ENCODE measurements around the gene AGPAT2.

The AGPAT2 gene

GRCh38 chr9:136629879-136630661 is 57.2 kb downstream of the AGPAT2 start:
- no peak overlapping the region for H3K4me3 ChIP-seq (ENCODE audit: low read depth in 1 of 5, low read length in 5 of 5)
- H3K27ac ChIP-seq (ENCODE audit: low read depth, low read length) = no peak overlapping the region
- H3K36me3 ChIP-seq (ENCODE audit: control insufficient read depth in 5 of 5, insufficient read depth in 5 of 5, low read length in 5 of 5) = no peaks in the 10 kb centered on the region
- peaks cover 13 to 39% (median 33%) of the 10 kb centered on the region in 5 donors for H3K4me1 ChIP-seq (ENCODE audit: control insufficient read depth in 5 of 5, insufficient read depth in 5 of 5, low read length in 5 of 5)
- H3K9ac ChIP-seq (ENCODE audit: low read length in 5 of 5) = peak overlapping the region in 1 of 5 donors; percentile 5
- H3K27me3 ChIP-seq (ENCODE audit: control insufficient read depth in 5 of 5, insufficient read depth in 4 of 5, low read length in 5 of 5) = no peaks in the 10 kb centered on the region
- H3K9me3 ChIP-seq (ENCODE audit: control insufficient read depth in 5 of 5, low read length in 5 of 5) = no peaks in the 10 kb centered on the region

- no peak overlapping the region for H3K27ac ChIP-seq (ENCODE audit: low read depth, low read length)
- H3K27me3 ChIP-seq (ENCODE audit: control insufficient read depth in 5 of 5, insufficient read depth in 4 of 5, low read length in 5 of 5) = no peaks in the 10 kb centered on the region
- no peak overlapping the region for H3K4me3 ChIP-seq (ENCODE audit: low read depth in 1 of 5, low read length in 5 of 5)
- no peak overlapping the region for H3K9ac ChIP-seq (ENCODE audit: low read length in 5 of 5)
- peaks cover 17 to 48% (median 41%) of the 10 kb centered on the region in 5 donors for H3K4me1 ChIP-seq (ENCODE audit: control insufficient read depth in 5 of 5, insufficient read depth in 5 of 5, low read length in 5 of 5)
- no peaks in the 10 kb centered on the region for H3K36me3 ChIP-seq (ENCODE audit: control insufficient read depth in 5 of 5, insufficient read depth in 5 of 5, low read length in 5 of 5)
- H3K9me3 ChIP-seq (ENCODE audit: control insufficient read depth in 5 of 5, low read length in 5 of 5) = no peaks in the 10 kb centered on the region
Observed at GRCh38 chr9:136629001-136629878, 58.0 kb downstream of the AGPAT2 start.

- Histone ChIP-seq H3K27me3 (ENCODE audit: control insufficient read depth in 5 of 5, insufficient read depth in 4 of 5, low read length in 5 of 5) (no peaks in the 10 kb centered on the region), H3K4me1 (ENCODE audit: control insufficient read depth in 5 of 5, insufficient read depth in 5 of 5, low read length in 5 of 5) (peaks cover 20 to 56% (median 51%) of the 10 kb centered on the region in 5 donors), H3K27ac (ENCODE audit: low read depth, low read length) (no peak overlapping the region), H3K4me3 (ENCODE audit: low read depth in 1 of 5, low read length in 5 of 5) (no peak overlapping the region), H3K36me3 (ENCODE audit: control insufficient read depth in 5 of 5, insufficient read depth in 5 of 5, low read length in 5 of 5) (no peaks in the 10 kb centered on the region), H3K9ac (ENCODE audit: low read length in 5 of 5) (no peak overlapping the region), H3K9me3 (ENCODE audit: control insufficient read depth in 5 of 5, low read length in 5 of 5) (no peaks in the 10 kb centered on the region)
Observed at GRCh38 chr9:136628268-136628667, 59.0 kb downstream of the AGPAT2 start.

- Histone ChIP-seq H3K4me3 (ENCODE audit: low read depth in 1 of 5, low read length in 5 of 5) (no peak overlapping the region), H3K9ac (ENCODE audit: low read length in 5 of 5) (no peak overlapping the region), H3K27me3 (ENCODE audit: control insufficient read depth in 5 of 5, insufficient read depth in 4 of 5, low read length in 5 of 5) (no peaks in the 10 kb centered on the region), H3K9me3 (ENCODE audit: control insufficient read depth in 5 of 5, low read length in 5 of 5) (no peaks in the 10 kb centered on the region), H3K4me1 (ENCODE audit: control insufficient read depth in 5 of 5, insufficient read depth in 5 of 5, low read length in 5 of 5) (peaks cover 20 to 56% (median 51%) of the 10 kb centered on the region in 5 donors), H3K36me3 (ENCODE audit: control insufficient read depth in 5 of 5, insufficient read depth in 5 of 5, low read length in 5 of 5) (no peaks in the 10 kb centered on the region), H3K27ac (ENCODE audit: low read depth, low read length) (no peak overlapping the region)
Observed at GRCh38 chr9:136627703-136628102, 59.6 kb downstream of the AGPAT2 start.

GRCh38 chr9:136626740-136627642 is 60.3 kb downstream of the AGPAT2 start:
- H3K4me3 ChIP-seq (ENCODE audit: low read depth in 1 of 5, low read length in 5 of 5) = no peak overlapping the region
- no peak overlapping the region for H3K27ac ChIP-seq (ENCODE audit: low read depth, low read length)
- H3K27me3 ChIP-seq (ENCODE audit: control insufficient read depth in 5 of 5, insufficient read depth in 4 of 5, low read length in 5 of 5) = no peaks in the 10 kb centered on the region
- no peak overlapping the region for H3K9ac ChIP-seq (ENCODE audit: low read length in 5 of 5)
- peaks cover 20 to 56% (median 51%) of the 10 kb centered on the region in 5 donors for H3K4me1 ChIP-seq (ENCODE audit: control insufficient read depth in 5 of 5, insufficient read depth in 5 of 5, low read length in 5 of 5)
- no peaks in the 10 kb centered on the region for H3K36me3 ChIP-seq (ENCODE audit: control insufficient read depth in 5 of 5, insufficient read depth in 5 of 5, low read length in 5 of 5)
- H3K9me3 ChIP-seq (ENCODE audit: control insufficient read depth in 5 of 5, low read length in 5 of 5) = no peaks in the 10 kb centered on the region

GRCh38 chr9:136626066-136626725 is 61.1 kb downstream of the AGPAT2 start:
- H3K27me3 ChIP-seq (ENCODE audit: control insufficient read depth in 5 of 5, insufficient read depth in 4 of 5, low read length in 5 of 5) = no peaks in the 10 kb centered on the region
- H3K27ac ChIP-seq (ENCODE audit: low read depth, low read length) = peak overlapping the region; percentile 24
- H3K9ac ChIP-seq (ENCODE audit: low read length in 5 of 5) = peak overlapping the region in 1 of 5 donors; percentile 23
- no peaks in the 10 kb centered on the region for H3K36me3 ChIP-seq (ENCODE audit: control insufficient read depth in 5 of 5, insufficient read depth in 5 of 5, low read length in 5 of 5)
- peak overlapping the region in 1 of 5 donors; percentile 2 for H3K4me3 ChIP-seq (ENCODE audit: low read depth in 1 of 5, low read length in 5 of 5)
- H3K9me3 ChIP-seq (ENCODE audit: control insufficient read depth in 5 of 5, low read length in 5 of 5) = no peaks in the 10 kb centered on the region
- peaks cover 19 to 53% (median 44%) of the 10 kb centered on the region in 5 donors for H3K4me1 ChIP-seq (ENCODE audit: control insufficient read depth in 5 of 5, insufficient read depth in 5 of 5, low read length in 5 of 5)

GRCh38 chr9:136625101-136626065 is 61.9 kb downstream of the AGPAT2 start:
- Histone ChIP-seq H3K27me3 (ENCODE audit: control insufficient read depth in 5 of 5, insufficient read depth in 4 of 5, low read length in 5 of 5) (no peaks in the 10 kb centered on the region), H3K9ac (ENCODE audit: low read length in 5 of 5) (peak overlapping the region in 3 of 5 donors; percentile 13 to 68 (median 23)), H3K4me1 (ENCODE audit: control insufficient read depth in 5 of 5, insufficient read depth in 5 of 5, low read length in 5 of 5) (peaks cover 13 to 50% (median 36%) of the 10 kb centered on the region in 5 donors), H3K4me3 (ENCODE audit: low read depth in 1 of 5, low read length in 5 of 5) (peak overlapping the region in 3 of 5 donors; percentile 2 to 14 (median 7)), H3K36me3 (ENCODE audit: control insufficient read depth in 5 of 5, insufficient read depth in 5 of 5, low read length in 5 of 5) (no peaks in the 10 kb centered on the region), H3K9me3 (ENCODE audit: control insufficient read depth in 5 of 5, low read length in 5 of 5) (no peaks in the 10 kb centered on the region), H3K27ac (ENCODE audit: low read depth, low read length) (peak overlapping the region; percentile 24)

GRCh38 chr9:136624184-136624951 is 62.9 kb downstream of the AGPAT2 start:
- no peaks in the 10 kb centered on the region for H3K9me3 ChIP-seq (ENCODE audit: control insufficient read depth in 5 of 5, low read length in 5 of 5)
- no peaks in the 10 kb centered on the region for H3K36me3 ChIP-seq (ENCODE audit: control insufficient read depth in 5 of 5, insufficient read depth in 5 of 5, low read length in 5 of 5)
- no peak overlapping the region for H3K27ac ChIP-seq (ENCODE audit: low read depth, low read length)
- no peak overlapping the region for H3K9ac ChIP-seq (ENCODE audit: low read length in 5 of 5)
- H3K27me3 ChIP-seq (ENCODE audit: control insufficient read depth in 5 of 5, insufficient read depth in 4 of 5, low read length in 5 of 5) = no peaks in the 10 kb centered on the region
- no peak overlapping the region for H3K4me3 ChIP-seq (ENCODE audit: low read depth in 1 of 5, low read length in 5 of 5)
- H3K4me1 ChIP-seq (ENCODE audit: control insufficient read depth in 5 of 5, insufficient read depth in 5 of 5, low read length in 5 of 5) = peaks cover 13 to 54% (median 40%) of the 10 kb centered on the region in 5 donors

Data from subcutaneous abdominal adipose tissue (tissue), 5 donors.